HG02763 (cell line): ENCODE measurements around the gene SH3D21.

Experiments used
- ATAC-seq: cut with Tn5 transposase; IDR thresholded peaks from one replicate; pipeline ENCODE4 v1.9.1; 2021; ENCODE audit warnings: mild to moderate bottlenecking, moderate library complexity; ENCODE audit not compliant: unreplicated experiment

The SH3D21 gene

DNA sequence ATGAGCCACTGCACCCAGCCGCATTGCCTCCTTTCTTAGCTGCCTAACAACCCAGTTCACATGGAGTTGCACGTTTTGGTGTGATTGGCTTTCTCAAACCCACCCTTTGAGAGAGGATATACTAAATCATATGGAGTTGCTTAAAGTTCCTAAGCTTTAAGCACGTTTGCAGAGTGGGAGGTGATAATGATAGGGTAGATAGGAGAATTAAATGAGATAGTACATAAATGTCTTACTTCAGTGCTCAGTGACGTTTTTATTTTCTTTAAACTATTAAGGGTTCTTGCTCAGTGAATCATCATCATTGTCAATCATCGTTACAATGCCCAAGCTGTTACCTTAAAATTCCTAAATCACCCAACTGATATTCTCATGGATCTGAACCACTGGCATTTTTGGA lies 2.9 kb upstream of the SH3D21 start:
- ATAC-seq = no peak

DNA sequence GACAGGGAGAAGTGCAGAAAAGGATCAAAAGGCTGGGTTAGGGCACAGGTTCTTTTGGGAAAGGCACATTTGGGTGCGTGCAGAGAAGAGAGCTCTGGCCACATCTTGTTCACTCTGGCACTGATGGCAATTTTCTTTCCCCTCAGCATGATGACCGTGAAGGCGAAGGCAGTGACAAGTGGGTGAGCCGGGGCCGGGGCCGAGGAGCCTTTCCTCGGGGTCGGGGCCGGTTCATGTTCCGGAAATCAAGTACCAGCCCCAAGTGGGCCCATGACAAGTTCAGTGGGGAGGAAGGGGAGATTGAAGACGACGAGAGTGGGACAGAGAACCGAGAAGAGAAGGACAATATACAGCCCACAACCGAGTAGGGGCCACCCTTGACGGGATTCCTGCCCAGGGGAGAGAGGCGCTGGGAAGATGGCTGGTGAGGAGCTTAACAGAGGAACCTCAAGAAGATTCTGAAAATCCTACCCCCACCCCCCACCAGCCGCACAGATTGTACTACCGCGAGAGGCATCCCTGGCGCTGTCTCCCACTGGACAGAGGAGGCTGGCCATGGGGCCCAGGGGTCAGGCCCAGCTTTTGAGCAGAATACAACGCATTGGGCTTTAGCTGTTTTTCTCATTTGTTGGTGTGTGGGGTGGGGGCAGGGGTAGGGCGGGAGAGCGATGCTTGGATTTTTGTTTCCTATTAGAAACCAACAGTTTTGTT lies 2.4 kb upstream of the SH3D21 start:
- ATAC-seq = no peak

- no peak for ATAC-seq
Measured at GRCh38 chr1:36304521-36304920, 1.6 kb upstream of the SH3D21 start.

DNA sequence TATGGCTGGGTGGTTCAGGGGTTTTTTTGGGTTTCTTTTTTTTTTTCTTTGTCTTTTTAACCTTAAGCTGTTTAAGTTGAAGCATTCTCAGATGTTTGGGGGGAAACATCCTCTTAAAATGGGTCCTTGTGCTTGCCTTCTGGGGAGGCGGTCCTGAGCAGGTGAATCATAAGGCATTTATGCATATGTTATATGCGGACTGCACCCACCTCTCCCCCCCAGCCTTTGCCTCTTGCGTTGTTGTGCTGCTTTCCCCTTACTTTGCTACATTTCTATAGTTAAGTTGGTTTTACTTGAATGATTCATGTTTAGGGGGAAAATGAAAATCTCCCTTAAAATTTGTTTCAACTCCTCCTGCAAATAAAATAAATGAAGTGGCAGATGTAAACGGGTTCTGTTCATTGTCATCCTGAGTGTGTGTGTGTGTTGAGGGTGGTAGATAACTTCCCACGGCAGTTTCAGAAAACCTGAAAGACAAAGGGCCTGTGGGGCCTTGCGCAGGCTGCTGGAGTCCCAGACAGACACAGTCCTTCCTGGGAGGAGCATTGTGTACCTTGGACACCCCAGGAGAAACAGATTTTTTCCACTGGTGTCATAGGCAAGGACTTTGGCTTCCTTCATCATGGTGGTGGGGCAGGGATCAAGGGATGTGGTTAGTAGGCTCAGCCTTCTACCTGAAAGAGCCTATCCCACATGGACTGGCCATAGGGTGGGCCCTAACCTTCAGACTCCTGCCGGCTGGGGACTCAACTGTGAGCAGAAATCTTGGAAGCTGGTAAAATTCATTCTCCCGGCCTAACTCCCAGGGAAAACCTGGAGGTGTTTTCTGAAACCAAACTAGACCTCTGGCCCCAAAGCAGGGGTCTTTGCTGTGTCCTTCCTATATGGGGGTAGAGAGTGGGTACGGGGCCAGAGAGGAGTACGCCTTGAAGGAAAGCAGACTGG lies 926 bp upstream of the SH3D21 start:
- no peak for ATAC-seq

- no peak for ATAC-seq
Measured at GRCh38 chr1:36305915-36306209, 306 bp upstream of the SH3D21 start.

DNA sequence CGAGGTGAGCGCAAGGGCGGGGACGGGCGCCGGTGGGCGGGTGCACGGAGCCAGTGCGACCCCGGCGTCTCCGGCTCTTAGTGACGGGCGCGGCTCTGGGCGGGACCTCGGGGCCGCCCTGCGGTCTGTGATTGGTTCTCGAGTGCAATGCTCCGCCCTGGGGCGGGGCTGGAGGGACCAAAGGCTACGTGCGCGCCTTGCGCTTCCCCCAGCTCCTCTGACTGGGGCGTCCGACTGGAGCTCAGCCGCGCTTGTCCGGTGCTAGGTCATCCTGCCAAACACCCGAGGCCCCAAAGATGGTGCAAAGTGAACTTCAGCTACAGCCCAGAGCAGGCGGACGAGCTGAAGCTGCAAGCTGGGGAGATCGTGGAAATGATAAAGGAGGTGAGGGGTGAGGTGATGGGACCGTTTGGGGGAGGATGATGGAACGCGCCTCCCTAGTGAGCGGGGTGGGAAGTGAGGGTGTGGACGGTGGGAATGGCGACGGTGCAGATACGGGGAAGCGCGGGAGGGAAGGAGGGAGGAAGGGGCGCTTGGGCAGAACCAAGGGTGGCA lies 811 bp downstream of the SH3D21 start:
- ATAC-seq = peak; percentile 96

DNA sequence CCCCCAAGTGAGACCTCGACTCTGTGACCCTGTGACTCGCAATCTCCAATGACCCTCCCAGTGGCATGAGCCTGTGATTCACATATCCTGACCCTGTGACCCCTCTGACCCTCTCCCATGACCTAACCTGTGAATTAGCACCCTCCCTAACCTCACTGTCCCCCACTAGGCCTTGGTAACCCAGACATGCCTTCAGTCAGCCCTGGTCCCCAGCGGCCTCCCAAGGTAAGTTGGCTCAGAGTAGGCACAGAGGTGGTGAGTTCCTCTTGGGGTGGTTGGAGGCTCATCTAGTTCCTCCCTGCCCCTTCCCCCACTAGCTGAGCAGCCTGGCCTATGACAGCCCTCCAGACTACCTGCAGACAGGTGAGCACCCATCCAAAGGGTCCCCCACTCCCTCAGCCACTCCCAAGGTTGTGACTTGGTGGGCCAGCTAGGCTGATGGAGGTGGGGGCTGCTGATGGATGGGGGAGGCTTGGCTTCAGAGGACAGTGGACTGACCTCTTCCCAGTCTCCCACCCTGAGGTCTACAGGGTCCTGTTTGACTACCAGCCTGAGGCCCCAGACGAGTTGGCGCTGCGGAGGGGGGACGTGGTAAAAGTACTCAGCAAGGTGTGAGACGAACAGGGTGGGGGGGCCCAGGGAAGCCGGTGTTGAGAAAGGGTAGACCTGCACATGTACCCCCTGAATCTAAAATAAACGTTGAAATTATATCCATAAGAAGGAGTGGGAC lies 1.6 kb downstream of the SH3D21 start:
- no peak for ATAC-seq

DNA sequence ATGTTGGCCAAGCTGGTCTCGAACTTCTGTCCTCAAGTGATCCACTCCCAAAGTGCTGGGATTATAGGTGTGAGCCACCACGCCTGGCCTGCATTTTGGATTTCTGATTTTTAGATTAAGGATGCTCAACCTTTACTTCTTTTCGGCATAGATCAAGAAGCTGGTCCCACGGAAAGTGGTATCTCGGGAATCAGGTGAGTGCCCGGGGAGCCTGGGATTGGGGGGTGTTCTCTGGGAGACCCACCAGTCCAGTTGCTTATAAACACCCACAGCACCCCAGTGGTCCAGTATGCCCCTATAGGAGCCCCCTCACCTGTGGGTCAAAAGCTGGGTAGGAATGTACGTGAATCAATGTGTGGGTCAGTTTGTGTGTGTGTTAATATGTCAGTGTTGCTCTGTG lies 3.2 kb downstream of the SH3D21 start:
- no peak for ATAC-seq

- no peak for ATAC-seq
Measured at GRCh38 chr1:36320291-36320761, 14.2 kb downstream of the SH3D21 start.

- no peak for ATAC-seq
Measured at GRCh38 chr1:36320767-36321118, 14.6 kb downstream of the SH3D21 start.

DNA sequence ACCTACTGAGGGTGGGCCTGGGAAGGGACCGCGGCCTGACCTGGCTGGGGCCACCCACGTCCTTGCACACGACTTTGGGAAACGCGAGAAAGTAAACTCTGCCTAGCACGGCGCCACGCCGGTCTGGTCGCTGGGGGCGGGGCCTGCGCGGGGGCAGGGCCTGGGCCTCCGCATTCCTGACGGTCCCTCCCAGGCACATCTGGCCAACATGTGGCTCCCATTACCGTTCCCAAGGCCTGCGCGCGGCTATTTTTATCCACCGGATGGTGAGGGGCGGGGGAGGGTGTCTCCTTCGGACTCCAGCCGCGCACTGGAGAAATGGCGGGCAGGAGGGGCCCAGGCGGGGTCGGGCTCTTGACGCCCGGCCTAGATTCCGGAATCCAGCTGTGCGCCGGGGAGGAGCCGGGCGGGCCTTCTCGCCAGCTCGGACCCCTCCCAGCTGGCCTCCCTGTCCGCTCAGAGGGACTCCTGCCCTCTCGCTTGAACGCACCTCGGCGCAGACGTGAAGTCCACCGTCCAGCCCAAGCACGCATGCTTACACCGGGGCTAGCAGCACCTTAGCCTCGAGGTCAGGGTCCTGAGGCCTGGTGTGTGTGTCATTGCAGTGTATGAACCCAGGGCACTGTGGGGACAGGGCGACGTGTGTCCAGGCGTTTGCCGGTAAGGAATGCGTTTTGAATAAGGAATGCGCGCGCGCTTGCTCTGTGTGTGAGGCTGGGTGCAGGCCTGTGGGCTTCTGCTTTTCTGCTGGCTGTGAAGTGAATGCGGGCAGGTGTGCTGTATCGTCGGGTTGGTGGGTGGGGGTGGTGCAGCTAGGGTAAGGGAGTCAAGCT lies 15.2 kb downstream of the SH3D21 start:
- no peak for ATAC-seq

DNA sequence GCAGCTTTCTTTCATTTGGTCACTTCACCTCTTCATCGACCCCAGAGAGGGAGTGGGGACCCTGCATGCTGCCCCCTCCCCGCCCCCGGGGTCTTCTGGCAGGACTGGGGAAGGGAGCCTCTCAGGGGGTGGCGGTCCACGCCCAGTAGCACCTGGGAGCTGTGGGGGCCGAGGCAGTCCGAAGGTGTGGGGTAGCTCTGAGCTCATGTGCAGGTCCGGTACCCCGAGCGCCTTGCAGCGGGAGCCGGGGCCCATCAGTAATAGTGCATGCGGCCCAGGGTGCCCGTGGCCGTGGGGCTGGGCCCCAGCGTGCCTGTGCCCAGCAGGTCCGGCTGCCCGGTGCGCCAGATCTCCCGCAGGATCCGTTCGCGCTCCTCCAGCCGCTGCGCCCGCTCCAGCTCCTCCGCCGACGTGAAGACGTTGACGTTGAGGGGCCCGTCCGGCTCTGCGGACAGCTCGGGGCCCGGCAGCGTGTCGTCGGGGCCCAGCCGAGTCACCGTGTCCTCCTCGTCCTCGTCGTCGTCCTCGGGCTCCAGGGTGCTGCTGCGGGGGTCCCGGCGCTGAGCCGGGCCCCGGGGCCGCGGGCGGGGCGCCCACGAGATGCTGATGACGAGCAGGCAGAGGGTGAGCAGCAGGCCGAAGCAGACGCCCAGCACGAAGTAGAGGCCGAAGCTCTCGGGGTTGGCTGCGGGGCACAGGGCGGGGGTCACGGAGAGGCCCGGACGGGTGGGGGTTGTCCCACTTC lies 16.0 kb downstream of the SH3D21 start:
- no peak for ATAC-seq

DNA sequence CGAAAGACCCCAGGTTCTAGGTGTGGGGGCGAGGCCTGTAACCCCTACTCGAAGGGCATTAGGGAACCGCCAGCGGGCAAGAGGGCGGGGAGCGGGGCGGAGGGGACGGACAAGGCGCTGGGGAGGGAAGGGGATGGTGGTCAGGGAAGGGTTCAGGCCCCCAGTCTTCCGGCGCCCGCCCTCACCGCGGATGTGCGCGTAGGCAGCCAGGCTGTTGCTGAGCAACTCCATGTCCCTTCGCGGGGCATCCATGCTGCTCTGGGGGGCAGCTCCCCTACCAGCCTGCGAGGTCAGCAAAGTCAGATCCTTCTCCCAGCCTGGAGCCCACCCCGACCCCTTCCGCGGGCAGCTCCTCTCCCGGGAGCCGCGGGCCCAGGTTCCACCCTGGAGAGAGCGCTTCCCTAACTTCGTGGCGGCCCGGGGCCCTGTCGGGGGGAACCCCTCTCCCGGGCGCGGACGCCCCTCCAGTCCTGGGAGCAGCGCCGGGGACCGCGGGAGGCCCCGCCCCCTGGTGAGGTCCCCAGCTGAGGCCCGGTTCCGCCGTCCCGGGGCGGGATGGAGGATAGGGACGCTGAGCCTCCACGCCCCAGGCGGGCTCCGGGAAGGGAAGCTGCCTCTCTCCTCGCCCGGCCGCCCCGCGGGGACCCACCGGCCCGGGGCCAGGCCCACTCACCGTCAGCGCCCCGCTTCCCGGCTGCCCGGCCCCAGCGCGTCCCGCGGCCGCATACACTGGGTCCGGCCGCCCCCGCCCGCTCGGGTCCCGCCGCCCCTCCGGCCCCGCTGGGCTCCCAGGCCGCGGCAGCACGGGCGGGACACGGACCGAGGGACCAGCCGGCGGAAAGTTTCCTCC lies 16.8 kb downstream of the SH3D21 start:
- ATAC-seq = no peak

DNA sequence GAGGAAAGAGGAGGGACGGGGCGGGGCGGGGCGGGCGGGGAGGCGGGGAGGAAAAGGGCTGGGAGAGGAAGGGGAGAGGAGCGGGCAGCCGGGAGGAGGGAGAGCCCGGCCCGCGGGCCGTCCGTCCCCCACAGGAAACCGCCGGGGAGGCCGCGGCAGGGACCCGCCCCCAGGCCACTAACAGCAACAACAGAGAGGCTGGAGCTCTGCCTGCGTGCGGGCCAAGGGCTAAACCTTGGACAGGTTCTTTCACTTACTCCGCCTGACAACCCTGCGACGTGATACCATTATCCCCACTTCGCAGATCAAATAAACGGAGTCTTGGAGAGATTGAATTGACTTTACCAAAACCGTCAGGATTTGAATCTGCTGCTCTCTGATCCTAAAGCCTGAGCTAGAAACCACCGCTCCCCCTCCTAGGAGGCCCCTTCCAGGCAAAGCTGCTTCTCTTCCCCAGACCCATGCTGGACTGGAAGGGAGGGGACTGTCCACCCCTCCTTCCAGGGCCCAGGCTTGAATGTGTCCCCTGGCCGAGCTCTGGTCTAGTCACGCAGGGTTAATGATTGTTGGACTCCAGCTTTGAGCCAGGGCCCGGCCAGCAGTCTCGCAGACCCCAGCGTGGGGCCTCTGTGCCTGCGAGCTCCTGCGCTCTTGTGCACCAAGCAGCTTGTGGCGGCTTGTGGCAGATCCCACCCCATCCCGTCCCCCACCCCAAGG lies 17.6 kb downstream of the SH3D21 start, which contains the start of gene EVA1B:
Gene EVA1B (minus strand): TSS at position 10 of the 717 bp plus-strand sequence. CDS start 608 bp downstream, outside the sequence.
- no peak for ATAC-seq

DNA sequence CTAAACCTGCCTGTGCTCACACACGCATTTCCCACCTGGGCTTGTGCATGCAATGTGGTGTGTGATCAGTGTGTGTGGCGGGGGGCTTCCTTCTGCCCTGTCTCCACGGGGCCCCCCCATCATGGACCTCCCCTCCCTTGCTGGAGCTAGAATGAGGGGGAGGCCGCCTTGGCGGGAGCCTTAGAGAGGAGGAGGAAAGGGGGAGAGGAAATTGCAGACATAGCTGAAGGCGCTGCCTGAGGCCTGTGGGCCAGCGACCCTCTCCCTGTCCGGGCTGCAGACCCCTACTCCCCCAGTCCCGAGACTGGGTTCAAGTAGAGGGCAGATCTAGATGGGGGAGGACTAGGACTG lies 18.2 kb downstream of the SH3D21 start:
- no peak for ATAC-seq

- no peak for ATAC-seq
Measured at GRCh38 chr1:36326499-36326898, 20.3 kb downstream of the SH3D21 start.

DNA sequence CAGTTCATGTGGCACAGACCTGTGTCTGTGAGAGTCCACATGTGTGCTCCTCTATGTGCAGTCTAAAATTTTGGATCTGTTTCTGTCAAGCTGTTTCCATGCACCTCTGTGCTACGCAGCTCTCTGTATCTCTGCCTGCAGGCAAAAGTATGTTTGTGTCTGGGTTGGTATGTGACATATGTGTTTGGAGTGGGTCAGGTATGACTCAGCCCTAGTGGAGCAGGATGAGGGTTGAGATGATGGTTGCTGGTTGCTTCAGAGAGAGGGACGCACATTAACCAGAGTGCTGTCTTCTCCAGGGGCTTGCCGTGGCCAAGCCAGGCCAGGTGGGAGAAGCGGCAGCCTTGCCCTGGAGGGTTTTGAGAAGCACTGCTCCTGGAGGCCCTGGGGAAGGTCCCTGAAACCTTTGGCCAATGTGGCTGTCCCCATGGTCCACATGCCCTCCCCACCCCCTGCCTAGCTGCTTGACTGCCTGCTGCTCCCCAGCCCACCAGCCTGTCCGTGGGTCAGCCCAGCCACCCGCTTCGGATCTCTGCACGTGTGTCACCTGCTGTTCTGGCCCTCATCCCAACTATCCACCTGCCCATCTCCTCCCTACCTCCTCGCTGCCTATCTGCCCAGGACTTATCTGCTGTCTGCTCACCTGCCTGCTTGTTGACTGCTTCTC lies 21.4 kb downstream of the SH3D21 start:
- no peak for ATAC-seq

DNA sequence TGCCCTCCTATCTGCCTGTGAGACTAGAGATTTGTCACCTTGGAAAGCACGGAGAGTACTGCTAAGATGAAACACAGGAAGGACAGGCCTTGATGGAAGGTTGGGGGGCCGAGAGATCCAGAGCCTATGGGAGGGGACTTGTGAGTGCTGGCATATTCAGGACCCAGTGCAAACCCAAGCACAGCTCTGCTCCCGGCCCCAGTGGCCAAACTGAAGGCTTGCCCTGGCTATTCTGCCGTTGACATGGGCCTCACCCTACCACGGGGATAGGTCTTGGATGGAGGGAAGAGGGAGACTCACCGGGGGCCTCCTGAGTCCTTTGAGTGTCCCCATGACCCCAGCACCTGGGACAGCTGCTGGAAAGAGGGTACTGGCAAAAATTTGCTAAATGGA lies 21.9 kb downstream of the SH3D21 start:
- no peak for ATAC-seq
